OCI-LY1 (cell line): ENCODE data around the gene RPS16.

Source experiments
- H2AFZ ChIP-seq: fragments of 200-600 bp; sonication (generic), shearing (Covaris generic); 2 replicates; pipeline ENCODE4 v1.6.0; 2014; ENCODE audit warnings: antibody characterized with exemption, mild to moderate bottlenecking, low read length
- H3F3A ChIP-seq: fragments of 200-600 bp; sonication (generic), shearing (Covaris generic); 2 replicates; pipeline ENCODE4 v1.6.0; 2014; ENCODE audit warnings: mild to moderate bottlenecking, antibody characterized with exemption, low read length, moderate library complexity; ENCODE audit not compliant: insufficient read depth
- H3K27ac ChIP-seq: fragments of 200-600 bp; sonication (generic); 2 replicates; pipeline ENCODE4 v1.5.1; 2014; ENCODE audit warnings: low read length, mixed run types, mild to moderate bottlenecking, low read depth; ENCODE audit not compliant: poor library complexity, severe bottlenecking
- H3K27me3 ChIP-seq: fragments of 200-600 bp; sonication (generic); 2 replicates; pipeline ENCODE4 v1.6.0; 2014; ENCODE audit warnings: antibody characterized with exemption, mild to moderate bottlenecking, low read length, moderate library complexity; ENCODE audit not compliant: insufficient read depth
- H3K36me3 ChIP-seq: fragments of 200-600 bp; sonication (generic); 2 replicates; pipeline ENCODE4 v1.6.1; 2014; ENCODE audit warnings: mild to moderate bottlenecking, antibody characterized with exemption, low read length, moderate library complexity, mixed read lengths; ENCODE audit not compliant: insufficient read depth
- H3K4me1 ChIP-seq: fragments of 200-600 bp; sonication (generic); 2 replicates; pipeline ENCODE4 v1.5.1; 2014; ENCODE audit warnings: mild to moderate bottlenecking, low read length, moderate library complexity; ENCODE audit not compliant: insufficient read depth, severe bottlenecking
- H3K4me2 ChIP-seq: fragments of 200-600 bp; sonication (generic), shearing (Covaris generic); 2 replicates; pipeline ENCODE4 v1.6.1; 2014; ENCODE audit warnings: low read length
- H3K4me3 ChIP-seq: fragments of 200-600 bp; sonication (generic); 2 replicates; pipeline ENCODE4 v1.5.1; 2014; ENCODE audit warnings: low read length, low read depth, mild to moderate bottlenecking, mixed read lengths; ENCODE audit not compliant: poor library complexity, severe bottlenecking
- H3K79me2 ChIP-seq: fragments of 200-600 bp; shearing (Covaris generic); 2 replicates; pipeline ENCODE4 v1.6.1; 2016; ENCODE audit warnings: mixed run types, low read length, mixed read lengths; ENCODE audit not compliant: insufficient read depth
- H3K9ac ChIP-seq: fragments of 200-600 bp; sonication (generic), shearing (Covaris generic); 2 replicates; pipeline ENCODE4 v1.6.1; 2014; ENCODE audit warnings: mild to moderate bottlenecking, low read length, mixed read lengths
- H3K9me2 ChIP-seq: fragments of 200-600 bp; sonication (generic), shearing (Covaris generic); 2 replicates; pipeline ENCODE4 v1.6.1; 2014; ENCODE audit warnings: low read depth, mild to moderate bottlenecking, low read length, mixed read lengths
- H3K9me3 ChIP-seq: fragments of 200-600 bp; shearing (Covaris generic); 2 replicates; pipeline ENCODE4 v1.6.1; 2014; ENCODE audit warnings: low read length, mixed read lengths
- H4K20me1 ChIP-seq: fragments of 200-600 bp; sonication (generic), shearing (Covaris generic); 2 replicates; pipeline ENCODE4 v1.6.0; 2016; ENCODE audit warnings: mild to moderate bottlenecking, low read length; ENCODE audit not compliant: insufficient read depth
- EZH2 ChIP-seq: fragments of 200-600 bp; sonication (generic), shearing (Covaris generic); IDR thresholded peaks from 2 replicates; pipeline ENCODE4 v1.8.0; 2017; ENCODE audit warnings: borderline replicate concordance, mixed run types, mild to moderate bottlenecking, antibody characterized with exemption, low read length, moderate library complexity, mixed read lengths
- TF ChIP-seq, protein P1 (sequence below): fragments of 200-600 bp; sonication (generic), shearing (Covaris generic); IDR thresholded peaks from 2 replicates; pipeline ENCODE4 v1.5.1; 2017; ENCODE audit warnings: mild to moderate bottlenecking, antibody characterized with exemption, low read length, moderate library complexity, mixed read lengths

RPS16 gene

DNA sequence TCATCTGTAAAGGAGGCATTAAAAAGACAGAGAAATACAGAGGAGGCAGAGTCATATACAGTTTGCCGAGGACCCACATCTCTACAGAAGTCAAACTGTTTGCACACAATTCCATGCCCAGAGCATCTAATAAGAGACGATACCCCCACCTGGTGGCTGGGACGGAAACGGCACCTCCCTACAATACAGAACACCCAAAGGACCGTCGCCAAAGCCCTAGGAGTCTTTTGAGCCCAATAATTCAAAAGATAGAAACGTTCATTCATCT is 24.0 kb downstream of the RPS16 start:
- Histone ChIP-seq H3K9ac (peak overlapping the region; percentile 88), H3K36me3 (peaks cover 10% of the 10 kb centered on the region), H3K4me2 (peak overlapping the region; percentile 81), H3K9me2 (no peaks in the 10 kb centered on the region), H3K4me3 (peak overlapping the region; percentile 52), H3K4me1 (peaks cover 45% of the 10 kb centered on the region), H3K9me3 (no peaks in the 10 kb centered on the region), H2AFZ (no peak overlapping the region), H3F3A (peaks cover 5% of the 10 kb centered on the region), H3K27me3 (no peaks in the 10 kb centered on the region), H3K79me2 (peaks cover 6% of the 10 kb centered on the region), H3K27ac (peak overlapping the region; percentile 96), H4K20me1 (no peaks in the 10 kb centered on the region)
- TF ChIP-seq EZH2 = no peak
- TF ChIP-seq, protein P1, sequence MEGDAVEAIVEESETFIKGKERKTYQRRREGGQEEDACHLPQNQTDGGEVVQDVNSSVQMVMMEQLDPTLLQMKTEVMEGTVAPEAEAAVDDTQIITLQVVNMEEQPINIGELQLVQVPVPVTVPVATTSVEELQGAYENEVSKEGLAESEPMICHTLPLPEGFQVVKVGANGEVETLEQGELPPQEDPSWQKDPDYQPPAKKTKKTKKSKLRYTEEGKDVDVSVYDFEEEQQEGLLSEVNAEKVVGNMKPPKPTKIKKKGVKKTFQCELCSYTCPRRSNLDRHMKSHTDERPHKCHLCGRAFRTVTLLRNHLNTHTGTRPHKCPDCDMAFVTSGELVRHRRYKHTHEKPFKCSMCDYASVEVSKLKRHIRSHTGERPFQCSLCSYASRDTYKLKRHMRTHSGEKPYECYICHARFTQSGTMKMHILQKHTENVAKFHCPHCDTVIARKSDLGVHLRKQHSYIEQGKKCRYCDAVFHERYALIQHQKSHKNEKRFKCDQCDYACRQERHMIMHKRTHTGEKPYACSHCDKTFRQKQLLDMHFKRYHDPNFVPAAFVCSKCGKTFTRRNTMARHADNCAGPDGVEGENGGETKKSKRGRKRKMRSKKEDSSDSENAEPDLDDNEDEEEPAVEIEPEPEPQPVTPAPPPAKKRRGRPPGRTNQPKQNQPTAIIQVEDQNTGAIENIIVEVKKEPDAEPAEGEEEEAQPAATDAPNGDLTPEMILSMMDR = peak; percentile 98

DNA sequence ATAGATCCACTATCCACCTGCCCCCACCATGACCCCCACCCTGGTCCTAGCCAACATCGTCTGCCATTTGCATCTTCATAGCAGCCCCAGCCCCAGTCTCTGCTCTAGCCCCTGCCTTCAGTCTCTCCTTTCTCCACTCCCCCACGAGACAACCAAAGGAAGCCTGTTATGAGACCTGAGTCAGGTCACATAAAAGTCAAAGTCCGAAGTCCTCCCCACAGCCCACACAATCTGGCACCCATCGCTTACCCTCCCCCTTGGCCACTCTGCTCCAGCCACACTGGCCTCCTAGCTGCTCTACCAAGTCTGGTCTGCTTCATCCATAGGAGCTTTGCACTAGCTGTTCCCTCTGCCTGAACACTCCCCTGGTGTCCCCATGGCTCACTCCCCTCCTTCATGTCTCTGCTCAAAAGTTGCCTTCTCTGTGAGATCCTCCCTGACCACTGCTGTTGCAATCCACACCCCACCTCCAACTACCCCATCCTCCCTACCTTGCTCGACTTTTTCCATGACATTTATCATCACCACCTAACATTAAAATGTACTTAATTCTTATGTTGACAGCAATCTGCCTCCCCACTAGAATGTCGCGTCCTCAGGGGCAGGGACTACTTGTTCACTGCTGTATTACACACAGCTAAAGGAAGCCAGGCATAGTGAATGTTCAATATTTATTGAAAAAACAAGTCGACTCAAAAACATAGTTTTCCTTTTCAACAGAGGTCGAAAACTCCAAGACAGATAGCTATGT is 24.5 kb downstream of the RPS16 start:
- H4K20me1 ChIP-seq = no peaks in the 10 kb centered on the region
- peaks cover 10% of the 10 kb centered on the region for H3K36me3 ChIP-seq
- peaks cover 6% of the 10 kb centered on the region for H3K79me2 ChIP-seq
- H3K9ac ChIP-seq = peak overlapping the region; percentile 88; the same call in 1 of the 2 replicates
- TF ChIP-seq EZH2 = no peak
- TF ChIP-seq, protein P1 = no peak
- H3F3A ChIP-seq = peaks cover 5% of the 10 kb centered on the region
- H2AFZ ChIP-seq = no peak overlapping the region
- H3K4me2 ChIP-seq = peak overlapping the region; percentile 81
- peak overlapping the region; percentile 96 for H3K27ac ChIP-seq
- H3K4me3 ChIP-seq = peak overlapping the region; percentile 52
- H3K27me3 ChIP-seq = no peaks in the 10 kb centered on the region
- H3K9me2 ChIP-seq = no peaks in the 10 kb centered on the region
- H3K4me1 ChIP-seq = peaks cover 47% of the 10 kb centered on the region
- no peaks in the 10 kb centered on the region for H3K9me3 ChIP-seq

DNA sequence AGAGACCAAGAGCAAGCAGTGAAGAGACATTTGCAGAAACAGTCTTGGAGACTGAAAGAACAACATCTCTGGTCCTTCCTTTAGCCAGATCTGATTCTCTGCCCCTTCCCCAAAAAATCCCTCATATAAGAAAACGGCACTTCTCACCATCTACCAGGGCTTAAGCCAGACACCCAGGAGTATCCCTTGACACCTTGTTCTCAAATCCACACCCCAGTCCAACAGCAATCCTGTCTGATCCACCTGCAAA is 25.0 kb downstream of the RPS16 start:
- Histone ChIP-seq H3K36me3 (peaks cover 10% of the 10 kb centered on the region), H3K79me2 (peaks cover 6% of the 10 kb centered on the region), H3K4me1 (peaks cover 52% of the 10 kb centered on the region), H3K9ac (peak overlapping the region; percentile 88; the same call in 1 of the 2 replicates), H3K27ac (peak overlapping the region; percentile 96), H3K27me3 (no peaks in the 10 kb centered on the region), H3K4me2 (peak overlapping the region; percentile 81; the same call in 1 of the 2 replicates), H3K9me3 (no peaks in the 10 kb centered on the region), H3K4me3 (peak overlapping the region; percentile 96), H4K20me1 (no peaks in the 10 kb centered on the region), H3K9me2 (no peaks in the 10 kb centered on the region), H2AFZ (no peak overlapping the region), H3F3A (peaks cover 7% of the 10 kb centered on the region)
- no peak for TF ChIP-seq EZH2
- TF ChIP-seq, protein P1 = no peak
